Ishikawa (cell line): Measurements from ENCODE around the gene THSD4.

ENCODE experiments used
- CEBPB ChIP-seq: IDR thresholded peaks from 2 replicates; pipeline ENCODE4 v1.6.1; 2012
- CREB1 ChIP-seq: IDR thresholded peaks from 2 replicates; pipeline ENCODE4 v1.6.1; 2012; ENCODE audit warnings: low read depth
- EGR1 ChIP-seq: IDR thresholded peaks from 2 replicates; pipeline ENCODE4 v1.6.1; 2012
- EP300 ChIP-seq: IDR thresholded peaks from 2 replicates; pipeline ENCODE4 v1.6.1; 2012; ENCODE audit warnings: borderline replicate concordance
- FOXM1 ChIP-seq: IDR thresholded peaks from 2 replicates; pipeline ENCODE4 v1.6.1; 2012; ENCODE audit warnings: low read depth, borderline replicate concordance
- MAX ChIP-seq: IDR thresholded peaks from 2 replicates; pipeline ENCODE4 v1.6.1; 2012
- NFIC ChIP-seq: IDR thresholded peaks from 2 replicates; pipeline ENCODE4 v1.6.1; 2012
- RAD21 ChIP-seq: IDR thresholded peaks from 2 replicates; pipeline ENCODE4 v1.6.1; 2012; ENCODE audit warnings: low read depth
- REST ChIP-seq: IDR thresholded peaks from 2 replicates; pipeline ENCODE4 v1.6.1; 2012; ENCODE audit warnings: low read depth, mild to moderate bottlenecking
- TAF1 ChIP-seq: IDR thresholded peaks from 2 replicates; pipeline ENCODE4 v1.6.1; 2012; ENCODE audit warnings: low read depth, mild to moderate bottlenecking
- TCF12 ChIP-seq: IDR thresholded peaks from 2 replicates; pipeline ENCODE4 v1.6.1; 2012; ENCODE audit warnings: low read depth
- TEAD4 ChIP-seq: IDR thresholded peaks from 2 replicates; pipeline ENCODE4 v1.6.1; 2012
- USF1 ChIP-seq: IDR thresholded peaks from 2 replicates; pipeline ENCODE4 v1.6.1; 2012
- YY1 ChIP-seq: IDR thresholded peaks from 2 replicates; pipeline ENCODE4 v1.6.1; 2012; ENCODE audit warnings: low read depth
- ZBTB7A ChIP-seq: IDR thresholded peaks from 2 replicates; pipeline ENCODE4 v1.6.1; 2012; ENCODE audit warnings: low read depth

THSD4 gene

GRCh38 chr15:71162309-71162708, 47.0 kb downstream of the THSD4 start:
- TF ChIP-seq NFIC (no peak), ZBTB7A (no peak), FOXM1 (no peak), RAD21 (no peak), TCF12 (no peak), CEBPB (no peak), YY1 (no peak), MAX (no peak), TEAD4 (no peak), REST (no peak), USF1 (no peak), EGR1 (no peak), TAF1 (no peak), CREB1 (no peak)

GRCh38 chr15:71167445-71168165, 52.3 kb downstream of the THSD4 start:
- TF ChIP-seq USF1 (no peak), CEBPB (no peak), EGR1 (no peak), TAF1 (no peak), NFIC (no peak), MAX (no peak), ZBTB7A (no peak), CREB1 (no peak), REST (no peak), RAD21 (no peak), EP300 (no peak), YY1 (no peak), FOXM1 (no peak), TEAD4 (no peak), TCF12 (no peak)

- no peak for TF ChIP-seq EP300
- TF ChIP-seq CREB1: no peak
- no peak for TF ChIP-seq REST
- TF ChIP-seq TCF12: no peak
- TF ChIP-seq EGR1: no peak
- TF ChIP-seq TAF1: no peak
- no peak for TF ChIP-seq RAD21
- TF ChIP-seq TEAD4: no peak
- no peak for TF ChIP-seq USF1
- TF ChIP-seq NFIC: no peak
- TF ChIP-seq YY1: no peak
- no peak for TF ChIP-seq FOXM1
- TF ChIP-seq CEBPB: no peak
- no peak for TF ChIP-seq MAX
- no peak for TF ChIP-seq ZBTB7A
These were observed 53.0 kb downstream of the THSD4 start for GRCh38 chr15:71168166-71168834.
